GM12801 (cell line): ENCODE data around the gene OR6K6.

ENCODE experiments used
- TF ChIP-seq, protein P1 (sequence below): IDR thresholded peaks from one replicate; pipeline ENCODE4 v1.5.1; 2011; ENCODE audit warnings: control low read depth; ENCODE audit not compliant: insufficient read length; ENCODE audit errors: extremely low read depth

Gene OR6K6

DNA sequence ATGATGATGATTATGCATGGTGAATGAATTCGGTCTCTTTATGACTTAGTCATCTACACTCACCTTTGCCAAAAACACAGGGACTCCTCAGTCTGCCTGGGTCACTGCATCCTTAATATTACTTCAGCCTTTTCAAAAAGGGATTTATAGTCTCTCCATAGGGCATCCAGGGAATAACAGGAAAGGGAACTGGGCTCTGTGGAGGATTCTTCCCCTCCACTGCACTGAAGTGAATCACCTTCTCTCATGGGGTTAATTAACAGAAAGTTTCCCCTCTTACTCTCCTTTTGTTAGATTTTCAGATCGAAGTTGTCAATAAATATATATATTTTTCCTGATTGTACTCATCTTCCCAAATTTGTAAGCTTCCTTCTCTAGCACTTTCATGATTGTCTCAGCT is 33.9 kb upstream of the OR6K6 start, which contains the start of gene OR6K3:
Gene OR6K3 (minus strand): TSS at position 101 of the 400 bp plus-strand sequence. CDS start 2,605 bp downstream, outside the sequence.
- TF ChIP-seq, protein P1, sequence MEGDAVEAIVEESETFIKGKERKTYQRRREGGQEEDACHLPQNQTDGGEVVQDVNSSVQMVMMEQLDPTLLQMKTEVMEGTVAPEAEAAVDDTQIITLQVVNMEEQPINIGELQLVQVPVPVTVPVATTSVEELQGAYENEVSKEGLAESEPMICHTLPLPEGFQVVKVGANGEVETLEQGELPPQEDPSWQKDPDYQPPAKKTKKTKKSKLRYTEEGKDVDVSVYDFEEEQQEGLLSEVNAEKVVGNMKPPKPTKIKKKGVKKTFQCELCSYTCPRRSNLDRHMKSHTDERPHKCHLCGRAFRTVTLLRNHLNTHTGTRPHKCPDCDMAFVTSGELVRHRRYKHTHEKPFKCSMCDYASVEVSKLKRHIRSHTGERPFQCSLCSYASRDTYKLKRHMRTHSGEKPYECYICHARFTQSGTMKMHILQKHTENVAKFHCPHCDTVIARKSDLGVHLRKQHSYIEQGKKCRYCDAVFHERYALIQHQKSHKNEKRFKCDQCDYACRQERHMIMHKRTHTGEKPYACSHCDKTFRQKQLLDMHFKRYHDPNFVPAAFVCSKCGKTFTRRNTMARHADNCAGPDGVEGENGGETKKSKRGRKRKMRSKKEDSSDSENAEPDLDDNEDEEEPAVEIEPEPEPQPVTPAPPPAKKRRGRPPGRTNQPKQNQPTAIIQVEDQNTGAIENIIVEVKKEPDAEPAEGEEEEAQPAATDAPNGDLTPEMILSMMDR = no peak

DNA sequence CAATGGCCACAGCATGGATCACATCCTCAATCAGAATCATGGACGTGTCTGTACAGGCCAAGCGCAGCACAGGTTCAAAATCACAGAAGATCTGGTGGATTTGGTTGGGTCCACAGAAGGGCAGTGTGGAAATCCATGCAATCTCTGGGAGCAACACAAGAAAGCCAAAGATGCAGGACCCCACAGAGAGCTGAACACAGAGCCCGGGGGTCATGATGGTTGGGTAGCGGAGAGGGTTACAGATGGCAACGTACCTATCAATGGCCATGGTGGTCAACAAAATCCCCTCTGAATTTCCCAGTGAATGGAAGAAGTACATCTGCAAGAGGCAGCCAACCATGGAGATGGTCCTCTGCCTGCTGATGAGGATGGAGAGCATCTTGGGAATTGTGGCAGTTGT is 30.1 kb upstream of the OR6K6 start:
- TF ChIP-seq, protein P1 = no peak

DNA sequence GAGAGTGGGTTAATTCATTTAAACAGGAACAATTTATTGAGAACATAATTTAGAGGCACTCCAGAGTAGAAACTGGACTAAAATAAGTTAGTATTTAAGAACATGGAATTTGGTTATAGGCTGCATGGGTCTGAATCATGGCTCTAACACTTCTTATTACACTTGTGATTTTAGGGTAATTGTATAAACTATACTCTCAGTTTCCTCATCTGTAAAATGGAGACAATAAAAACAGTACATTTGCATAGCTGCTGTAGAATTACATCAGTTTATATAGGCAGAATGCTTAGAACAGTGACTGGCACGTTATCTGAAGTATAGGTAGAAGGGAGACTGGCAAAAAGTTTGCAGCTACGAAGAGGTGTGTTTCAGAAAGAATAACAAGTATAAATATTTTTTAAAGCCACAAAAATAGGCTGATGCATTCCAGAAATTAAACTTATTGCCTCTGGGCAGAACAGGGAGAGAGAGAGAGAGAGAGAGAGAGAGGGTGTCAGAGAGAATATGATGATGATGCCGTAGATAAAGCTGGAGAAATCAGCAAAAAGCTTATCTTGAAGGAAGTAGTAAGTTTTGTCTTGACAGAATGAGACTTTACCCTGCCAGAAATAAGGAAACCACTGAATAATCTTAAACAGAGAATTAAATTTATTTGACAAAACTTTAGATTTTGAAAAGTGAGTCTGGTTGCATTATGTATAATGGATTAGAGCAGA is 25.9 kb upstream of the OR6K6 start:
- TF ChIP-seq, protein P1 = no peak

DNA sequence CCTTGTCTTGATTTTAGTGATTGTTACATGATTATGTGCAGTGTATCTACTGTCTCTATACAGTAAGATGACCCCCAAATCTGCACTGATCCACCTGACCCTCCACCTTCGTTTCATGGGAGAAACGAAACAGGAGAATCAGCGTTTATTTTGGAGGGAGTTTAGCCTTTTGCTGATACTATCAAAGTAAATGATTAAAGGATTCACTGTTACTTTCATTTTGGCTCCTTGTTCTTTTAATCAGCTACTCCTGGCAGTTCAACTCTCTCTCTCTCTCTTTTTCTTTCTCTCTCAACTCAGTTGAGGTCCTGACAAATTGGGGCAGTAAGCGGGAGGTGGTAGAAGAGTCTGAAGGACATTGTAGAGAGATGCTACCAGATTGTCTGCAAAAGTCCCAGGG is 24.1 kb upstream of the OR6K6 start:
- TF ChIP-seq, protein P1 = no peak

DNA sequence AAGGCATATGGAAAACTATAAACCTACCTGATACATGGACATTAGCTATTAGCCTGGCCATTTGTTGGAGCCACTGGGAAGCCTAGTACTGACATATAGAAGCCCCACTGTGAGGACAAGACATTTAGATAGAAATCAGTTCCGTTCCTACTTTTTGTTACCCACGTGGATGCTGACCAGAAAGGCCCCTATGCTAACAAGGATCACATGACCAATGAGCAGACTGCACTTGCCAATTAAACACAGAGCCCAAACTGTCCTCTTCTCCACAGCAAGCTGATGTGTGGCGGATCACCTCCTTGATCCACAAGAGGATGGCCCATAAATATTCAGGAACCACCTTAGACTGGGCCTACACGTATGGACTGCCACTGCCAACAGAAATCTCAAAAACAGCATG is 22.8 kb upstream of the OR6K6 start:
- TF ChIP-seq, protein P1 = no peak

GRCh38 chr1:158732524-158732923 is 22.0 kb upstream of the OR6K6 start:
- TF ChIP-seq, protein P1 = no peak

DNA sequence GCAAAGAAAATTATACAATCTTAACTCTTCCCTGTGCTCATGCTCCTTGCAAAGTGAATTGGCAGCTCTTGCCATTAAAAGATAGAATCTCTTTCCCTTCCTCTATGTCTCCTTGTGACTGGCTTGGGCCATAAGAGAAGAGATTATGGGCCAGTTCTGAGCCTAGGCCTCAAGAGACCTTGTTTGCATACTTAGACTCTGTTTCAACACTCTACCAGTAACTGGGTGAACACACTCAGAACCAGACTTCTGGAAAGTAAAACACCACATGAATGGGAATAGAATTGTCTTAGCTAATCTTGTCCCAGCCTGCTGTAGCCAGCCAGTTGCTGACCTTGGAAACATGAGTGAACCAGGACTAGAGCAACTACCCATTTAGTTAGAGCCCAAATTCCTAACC is 18.7 kb upstream of the OR6K6 start:
- TF ChIP-seq, protein P1 = no peak
